Measurements from ENCODE around the gene ADAT3.
A peak's percentile ranks its signal among the peaks of the same experiment; 100 is the strongest.
"Not testable (repeated sequence)": the region's sequence is repeated elsewhere in the genome, so short reads cannot be mapped to it uniquely, and the experiment has no call there.

ADAT3 gene

GRCh38 chr19:1867349-1867724, 37.9 kb upstream of the ADAT3 start:
- DNase-seq: no peak

GRCh38 chr19:1868971-1869370, 36.2 kb upstream of the ADAT3 start:
- DNase-seq: no peak

- no peak for DNase-seq
These were observed 34.0 kb upstream of the ADAT3 start for GRCh38 chr19:1871140-1871597.

- no peak for DNase-seq
These were observed 33.6 kb upstream of the ADAT3 start for GRCh38 chr19:1871630-1872029.

- DNase-seq: no peak
These were observed 32.2 kb upstream of the ADAT3 start for GRCh38 chr19:1872807-1873523.

GRCh38 chr19:1873524-1874473, 31.4 kb upstream of the ADAT3 start:
- DNase-seq: no peak

GRCh38 chr19:1874554-1875185, 30.5 kb upstream of the ADAT3 start:
- DNase-seq: no peak

- not testable (repeated sequence) for DNase-seq
These were observed 29.9 kb upstream of the ADAT3 start for GRCh38 chr19:1875265-1875645.

- peak; percentile 69 for DNase-seq
These were observed 29.3 kb upstream of the ADAT3 start for GRCh38 chr19:1875646-1876495.

GRCh38 chr19:1876496-1877279, 28.5 kb upstream of the ADAT3 start:
- DNase-seq: not testable (repeated sequence)

- DNase-seq: not testable (repeated sequence)
These were observed 27.9 kb upstream of the ADAT3 start for GRCh38 chr19:1877280-1877660.

GRCh38 chr19:1878583-1878982, 26.6 kb upstream of the ADAT3 start:
- not testable (repeated sequence) for DNase-seq

- not testable (repeated sequence) for DNase-seq
These were observed 25.2 kb upstream of the ADAT3 start for GRCh38 chr19:1879982-1880381.

- DNase-seq: no peak
These were observed 24.4 kb upstream of the ADAT3 start for GRCh38 chr19:1880611-1881392.

- DNase-seq: not testable (repeated sequence)
These were observed 23.7 kb upstream of the ADAT3 start for GRCh38 chr19:1881393-1882088.

GRCh38 chr19:1882089-1882785, 23.0 kb upstream of the ADAT3 start:
- DNase-seq: no peak

- DNase-seq: no peak
These were observed 22.2 kb upstream of the ADAT3 start for GRCh38 chr19:1882786-1883692.

- DNase-seq: no peak
These were observed 21.4 kb upstream of the ADAT3 start for GRCh38 chr19:1883784-1884183.

Measured in DMS 273 treated with DMSO at 0.1 percent for 48 hours (cell line).